ENCODE data around the gene C12orf56.

Gene C12orf56

DNA sequence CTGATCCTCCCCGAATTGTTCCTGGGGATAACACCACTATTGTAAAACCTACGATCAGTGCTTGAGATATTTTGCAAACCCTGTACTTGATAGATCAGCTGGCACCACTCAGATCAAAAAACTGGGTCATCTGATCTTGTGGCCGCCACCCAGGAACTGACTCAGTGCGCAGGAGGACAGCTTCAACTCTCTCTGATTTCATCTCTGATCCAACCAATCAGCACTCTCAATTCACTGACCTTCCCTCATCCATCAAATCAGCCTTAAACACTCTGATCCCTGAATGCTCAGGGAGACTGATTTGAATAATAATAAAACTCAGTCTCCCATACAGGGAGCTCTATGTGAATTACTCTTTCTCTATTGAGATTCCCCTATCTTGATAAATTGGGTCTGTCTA lies 9.5 kb upstream of the C12orf56 start:
- no peak for TF ChIP-seq SIN3A (IDR thresholded peaks at IDR 0.05; ENCODE audit: borderline replicate concordance, insufficient read depth, low read length)

DNA sequence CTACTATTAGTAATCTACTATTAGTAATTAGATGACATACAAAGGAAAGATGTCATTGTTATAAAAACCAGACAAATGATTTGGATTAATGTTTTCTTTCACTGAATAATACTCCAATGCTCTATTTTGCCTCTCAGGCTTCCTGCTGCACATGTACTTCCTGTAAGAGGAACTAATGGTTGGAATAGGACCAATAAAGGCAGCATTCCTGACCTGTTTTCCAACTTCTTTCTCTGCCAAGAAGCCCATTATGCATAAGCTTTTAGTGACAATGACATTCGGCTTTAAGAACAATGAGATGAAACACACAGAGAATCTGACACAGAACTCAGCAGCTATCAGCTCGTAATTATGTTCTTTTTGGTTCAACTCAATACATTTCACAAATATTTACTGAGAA lies 5.2 kb upstream of the C12orf56 start:
- TF ChIP-seq POLR2AphosphoS5 (IDR thresholded peaks at IDR 0.05; ENCODE audit: low read depth, low read length): no peak
- TF ChIP-seq, protein P1, sequence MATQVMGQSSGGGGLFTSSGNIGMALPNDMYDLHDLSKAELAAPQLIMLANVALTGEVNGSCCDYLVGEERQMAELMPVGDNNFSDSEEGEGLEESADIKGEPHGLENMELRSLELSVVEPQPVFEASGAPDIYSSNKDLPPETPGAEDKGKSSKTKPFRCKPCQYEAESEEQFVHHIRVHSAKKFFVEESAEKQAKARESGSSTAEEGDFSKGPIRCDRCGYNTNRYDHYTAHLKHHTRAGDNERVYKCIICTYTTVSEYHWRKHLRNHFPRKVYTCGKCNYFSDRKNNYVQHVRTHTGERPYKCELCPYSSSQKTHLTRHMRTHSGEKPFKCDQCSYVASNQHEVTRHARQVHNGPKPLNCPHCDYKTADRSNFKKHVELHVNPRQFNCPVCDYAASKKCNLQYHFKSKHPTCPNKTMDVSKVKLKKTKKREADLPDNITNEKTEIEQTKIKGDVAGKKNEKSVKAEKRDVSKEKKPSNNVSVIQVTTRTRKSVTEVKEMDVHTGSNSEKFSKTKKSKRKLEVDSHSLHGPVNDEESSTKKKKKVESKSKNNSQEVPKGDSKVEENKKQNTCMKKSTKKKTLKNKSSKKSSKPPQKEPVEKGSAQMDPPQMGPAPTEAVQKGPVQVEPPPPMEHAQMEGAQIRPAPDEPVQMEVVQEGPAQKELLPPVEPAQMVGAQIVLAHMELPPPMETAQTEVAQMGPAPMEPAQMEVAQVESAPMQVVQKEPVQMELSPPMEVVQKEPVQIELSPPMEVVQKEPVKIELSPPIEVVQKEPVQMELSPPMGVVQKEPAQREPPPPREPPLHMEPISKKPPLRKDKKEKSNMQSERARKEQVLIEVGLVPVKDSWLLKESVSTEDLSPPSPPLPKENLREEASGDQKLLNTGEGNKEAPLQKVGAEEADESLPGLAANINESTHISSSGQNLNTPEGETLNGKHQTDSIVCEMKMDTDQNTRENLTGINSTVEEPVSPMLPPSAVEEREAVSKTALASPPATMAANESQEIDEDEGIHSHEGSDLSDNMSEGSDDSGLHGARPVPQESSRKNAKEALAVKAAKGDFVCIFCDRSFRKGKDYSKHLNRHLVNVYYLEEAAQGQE (IDR thresholded peaks at IDR 0.05; ENCODE audit: insufficient read depth in 1 of 2, low read depth in 2 of 2, low read length in 2 of 2): no peak
- no peak for TF ChIP-seq SIN3A (IDR thresholded peaks at IDR 0.05; ENCODE audit: borderline replicate concordance, insufficient read depth, low read length)
- TF ChIP-seq TAF1 (IDR thresholded peaks at IDR 0.05; ENCODE audit: borderline replicate concordance, insufficient read depth, low read length): no peak
- no peak for TF ChIP-seq FOXP2 (optimal IDR thresholded peaks at IDR 0.05; ENCODE audit: borderline replicate concordance, extremely low read depth, extremely low read length, insufficient read depth)

DNA sequence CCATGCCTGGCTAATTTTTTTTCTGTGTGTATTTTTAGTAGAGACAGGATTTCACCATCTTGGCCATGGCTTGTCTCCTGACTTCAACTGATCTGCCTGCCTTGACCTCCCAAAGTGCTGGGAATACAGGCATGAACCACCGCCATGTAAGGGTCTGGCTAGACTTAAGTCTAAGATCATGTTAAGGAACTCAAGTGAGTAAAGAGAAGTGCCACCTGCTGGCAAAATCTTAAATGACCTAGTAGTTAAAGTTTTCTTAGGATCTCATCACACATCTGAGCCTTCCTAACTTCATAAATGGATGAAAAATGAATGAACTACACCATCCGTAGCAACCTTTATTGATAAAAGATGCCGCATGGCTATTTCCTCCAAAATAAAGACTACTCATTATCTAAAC lies 1.7 kb upstream of the C12orf56 start:
- TF ChIP-seq SIN3A (IDR thresholded peaks at IDR 0.05; ENCODE audit: borderline replicate concordance, insufficient read depth, low read length): no peak
- no peak for TF ChIP-seq FOXP2 (optimal IDR thresholded peaks at IDR 0.05; ENCODE audit: borderline replicate concordance, extremely low read depth, extremely low read length, insufficient read depth)
- TF ChIP-seq, protein P1 (IDR thresholded peaks at IDR 0.05; ENCODE audit: insufficient read depth in 1 of 2, low read depth in 2 of 2, low read length in 2 of 2): no peak

DNA sequence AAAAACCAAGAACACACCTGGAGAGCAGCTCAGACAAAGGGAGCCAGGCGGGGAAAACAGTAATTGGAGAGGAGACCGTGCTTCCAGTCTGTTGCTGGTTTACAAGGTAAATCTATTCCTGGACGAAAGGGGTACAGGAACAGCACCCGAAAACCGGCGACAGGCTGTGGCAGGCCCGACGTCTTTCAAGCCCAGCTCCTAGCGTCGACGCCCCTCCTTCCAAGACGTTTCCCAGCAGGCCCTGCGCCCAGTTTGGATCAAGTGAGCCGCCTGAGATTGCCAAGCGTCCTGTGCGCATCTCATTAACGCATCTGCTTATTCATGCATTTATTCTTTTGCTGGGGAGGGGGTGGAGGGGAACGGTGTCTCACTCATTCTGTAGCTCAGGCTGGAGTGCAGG lies 1.4 kb downstream of the C12orf56 start:
- no peak for TF ChIP-seq SIN3A (IDR thresholded peaks at IDR 0.05; ENCODE audit: borderline replicate concordance, insufficient read depth, low read length)
- no peak for TF ChIP-seq TAF1 (IDR thresholded peaks at IDR 0.05; ENCODE audit: borderline replicate concordance, insufficient read depth, low read length)
- TF ChIP-seq POLR2AphosphoS5 (IDR thresholded peaks at IDR 0.05; ENCODE audit: low read depth, low read length): no peak
- TF ChIP-seq FOXP2 (optimal IDR thresholded peaks at IDR 0.05; ENCODE audit: borderline replicate concordance, extremely low read depth, extremely low read length, insufficient read depth): no peak
- TF ChIP-seq, protein P1 (IDR thresholded peaks at IDR 0.05; ENCODE audit: insufficient read depth in 1 of 2, low read depth in 2 of 2, low read length in 2 of 2): no peak

DNA sequence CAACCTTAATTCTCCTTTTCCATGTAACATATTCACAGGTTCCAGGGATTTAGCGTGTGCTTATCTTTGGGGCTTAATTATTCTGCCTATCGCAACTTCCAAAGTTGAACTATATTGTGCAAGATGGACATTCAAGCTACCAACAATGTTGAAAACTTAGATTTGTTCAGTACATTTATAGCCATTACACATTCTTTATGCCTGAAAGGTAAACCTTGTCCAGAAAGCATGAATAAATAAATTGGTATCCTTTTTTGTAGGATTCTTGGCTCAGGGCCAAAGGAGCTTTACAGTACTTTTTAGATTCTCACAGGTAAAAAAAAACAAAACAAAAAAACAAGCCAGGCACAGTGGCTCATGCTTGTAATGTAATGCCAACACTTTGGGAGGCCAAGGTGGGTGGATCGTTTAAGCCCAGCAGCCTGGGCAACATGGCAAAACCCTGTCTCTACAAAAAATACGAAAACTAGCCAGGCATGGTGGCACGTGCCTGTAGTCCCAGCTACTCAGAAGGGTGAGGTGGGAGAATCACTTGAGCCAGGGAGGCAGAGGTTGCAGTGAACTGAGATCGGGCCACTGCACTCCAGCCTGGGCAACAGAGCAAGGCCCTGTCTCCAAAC lies 3.3 kb downstream of the C12orf56 start:
- TF ChIP-seq TAF1 (IDR thresholded peaks at IDR 0.05; ENCODE audit: borderline replicate concordance, insufficient read depth, low read length) (no peak), SIN3A (IDR thresholded peaks at IDR 0.05; ENCODE audit: borderline replicate concordance, insufficient read depth, low read length) (no peak), FOXP2 (optimal IDR thresholded peaks at IDR 0.05; ENCODE audit: borderline replicate concordance, extremely low read depth, extremely low read length, insufficient read depth) (no peak), POLR2AphosphoS5 (IDR thresholded peaks at IDR 0.05; ENCODE audit: low read depth, low read length) (no peak)
- TF ChIP-seq, protein P1 (IDR thresholded peaks at IDR 0.05; ENCODE audit: insufficient read depth in 1 of 2, low read depth in 2 of 2, low read length in 2 of 2): no peak

Measured in PFSK-1 (cell line).